ENCODE measurements around the gene LIPF. TPM values are rescaled to one million over a fixed set of nuclear protein-coding genes. Genes with fewer than 3 reads are reported as not detected.

The LIPF gene
- total and polyA plus RNA-seq, 4 donors: not detected

GRCh38 chr10:88642963-88643362, 21.3 kb upstream of the LIPF start:
- H3K9ac ChIP-seq (ENCODE audit: low read depth in 1 of 2, low read length in 2 of 2): no peak overlapping the region
- H3K4me3 ChIP-seq (ENCODE audit: low read depth in 1 of 3, low read length in 3 of 3): no peak overlapping the region
- no peaks in the 10 kb centered on the region for H3K4me1 ChIP-seq (ENCODE audit: control insufficient read depth in 4 of 4, insufficient read depth in 4 of 4, low read length in 3 of 4)
- H3K27me3 ChIP-seq (ENCODE audit: control insufficient read depth in 4 of 4, insufficient read depth in 4 of 4, low read length in 3 of 4): peaks cover 0 to 4% (median 0%) of the 10 kb centered on the region in 4 donors
- no peak for DNase-seq (ENCODE audit: low spot score)
- no peak overlapping the region for H3K27ac ChIP-seq (ENCODE audit: low read depth in 1 of 2, low read length in 2 of 2)
- H3K9me3 ChIP-seq (ENCODE audit: control insufficient read depth in 4 of 4, low read length in 3 of 4): peaks cover 0 to 1% (median 0%) of the 10 kb centered on the region in 4 donors
- TF ChIP-seq SP1 (IDR thresholded peaks at IDR 0.05): no peak
- no peak for TF ChIP-seq HNF4G (IDR thresholded peaks at IDR 0.05)
- TF ChIP-seq, protein P1, sequence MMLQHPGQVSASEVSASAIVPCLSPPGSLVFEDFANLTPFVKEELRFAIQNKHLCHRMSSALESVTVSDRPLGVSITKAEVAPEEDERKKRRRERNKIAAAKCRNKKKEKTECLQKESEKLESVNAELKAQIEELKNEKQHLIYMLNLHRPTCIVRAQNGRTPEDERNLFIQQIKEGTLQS (IDR thresholded peaks at IDR 0.05): no peak
- no peak for TF ChIP-seq NR2F2 (IDR thresholded peaks at IDR 0.05)
- TF ChIP-seq, protein P2, sequence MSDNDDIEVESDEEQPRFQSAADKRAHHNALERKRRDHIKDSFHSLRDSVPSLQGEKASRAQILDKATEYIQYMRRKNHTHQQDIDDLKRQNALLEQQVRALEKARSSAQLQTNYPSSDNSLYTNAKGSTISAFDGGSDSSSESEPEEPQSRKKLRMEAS (IDR thresholded peaks at IDR 0.05): no peak
- no peak for TF ChIP-seq RAD21 (IDR thresholded peaks at IDR 0.05)
- TF ChIP-seq TAF1 (conservative IDR thresholded peaks at IDR 0.05): no peak
- TF ChIP-seq RXRA (IDR thresholded peaks at IDR 0.05): no peak
- TF ChIP-seq, protein P3, sequence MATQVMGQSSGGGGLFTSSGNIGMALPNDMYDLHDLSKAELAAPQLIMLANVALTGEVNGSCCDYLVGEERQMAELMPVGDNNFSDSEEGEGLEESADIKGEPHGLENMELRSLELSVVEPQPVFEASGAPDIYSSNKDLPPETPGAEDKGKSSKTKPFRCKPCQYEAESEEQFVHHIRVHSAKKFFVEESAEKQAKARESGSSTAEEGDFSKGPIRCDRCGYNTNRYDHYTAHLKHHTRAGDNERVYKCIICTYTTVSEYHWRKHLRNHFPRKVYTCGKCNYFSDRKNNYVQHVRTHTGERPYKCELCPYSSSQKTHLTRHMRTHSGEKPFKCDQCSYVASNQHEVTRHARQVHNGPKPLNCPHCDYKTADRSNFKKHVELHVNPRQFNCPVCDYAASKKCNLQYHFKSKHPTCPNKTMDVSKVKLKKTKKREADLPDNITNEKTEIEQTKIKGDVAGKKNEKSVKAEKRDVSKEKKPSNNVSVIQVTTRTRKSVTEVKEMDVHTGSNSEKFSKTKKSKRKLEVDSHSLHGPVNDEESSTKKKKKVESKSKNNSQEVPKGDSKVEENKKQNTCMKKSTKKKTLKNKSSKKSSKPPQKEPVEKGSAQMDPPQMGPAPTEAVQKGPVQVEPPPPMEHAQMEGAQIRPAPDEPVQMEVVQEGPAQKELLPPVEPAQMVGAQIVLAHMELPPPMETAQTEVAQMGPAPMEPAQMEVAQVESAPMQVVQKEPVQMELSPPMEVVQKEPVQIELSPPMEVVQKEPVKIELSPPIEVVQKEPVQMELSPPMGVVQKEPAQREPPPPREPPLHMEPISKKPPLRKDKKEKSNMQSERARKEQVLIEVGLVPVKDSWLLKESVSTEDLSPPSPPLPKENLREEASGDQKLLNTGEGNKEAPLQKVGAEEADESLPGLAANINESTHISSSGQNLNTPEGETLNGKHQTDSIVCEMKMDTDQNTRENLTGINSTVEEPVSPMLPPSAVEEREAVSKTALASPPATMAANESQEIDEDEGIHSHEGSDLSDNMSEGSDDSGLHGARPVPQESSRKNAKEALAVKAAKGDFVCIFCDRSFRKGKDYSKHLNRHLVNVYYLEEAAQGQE (IDR thresholded peaks at IDR 0.05): no peak
- TF ChIP-seq FOXA1 (IDR thresholded peaks at IDR 0.05): no peak
- H3K36me3 ChIP-seq (ENCODE audit: control insufficient read depth in 4 of 4, insufficient read depth in 3 of 4, low read depth in 1 of 4, low read length in 3 of 4): no peaks in the 10 kb centered on the region

DNA sequence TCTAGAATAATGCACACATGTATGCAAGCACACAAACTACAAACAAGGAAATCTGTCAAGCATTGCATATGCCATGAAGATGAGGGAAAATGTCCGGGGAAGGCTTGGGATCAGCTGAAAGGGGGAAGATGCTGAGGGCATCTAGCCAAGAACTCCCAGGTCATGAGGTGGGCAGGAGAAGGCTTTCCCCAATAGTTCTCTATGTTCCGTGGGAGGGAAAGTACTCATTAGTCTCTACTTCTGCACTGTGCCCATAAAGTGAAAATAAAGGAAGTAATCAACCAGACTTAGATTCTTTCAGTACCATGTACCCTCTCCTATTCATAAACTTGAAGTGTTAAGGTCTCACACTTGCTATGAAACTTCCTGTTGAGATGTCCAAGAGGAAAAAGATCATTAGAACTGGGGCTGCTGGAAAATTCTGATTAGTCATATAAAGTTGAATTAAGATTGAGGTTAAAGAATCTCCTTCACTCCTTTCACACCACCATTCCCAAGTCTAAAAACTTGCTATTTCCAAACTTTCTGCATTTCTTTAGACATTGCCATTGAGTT, 17.1 kb upstream of the LIPF start:
- Histone ChIP-seq H3K9ac (ENCODE audit: low read depth in 1 of 2, low read length in 2 of 2) (no peak overlapping the region), H3K4me3 (ENCODE audit: low read depth in 1 of 3, low read length in 3 of 3) (no peak overlapping the region), H3K9me3 (ENCODE audit: control insufficient read depth in 4 of 4, low read length in 3 of 4) (no peaks in the 10 kb centered on the region), H3K27ac (ENCODE audit: low read depth in 1 of 2, low read length in 2 of 2) (no peak overlapping the region), H3K36me3 (ENCODE audit: control insufficient read depth in 4 of 4, insufficient read depth in 3 of 4, low read depth in 1 of 4, low read length in 3 of 4) (no peaks in the 10 kb centered on the region), H3K4me1 (ENCODE audit: control insufficient read depth in 4 of 4, insufficient read depth in 4 of 4, low read length in 3 of 4) (no peaks in the 10 kb centered on the region), H3K27me3 (ENCODE audit: control insufficient read depth in 4 of 4, insufficient read depth in 4 of 4, low read length in 3 of 4) (peaks cover 0 to 4% (median 0%) of the 10 kb centered on the region in 4 donors)
- DNase-seq (ENCODE audit: low spot score): no peak
- no peak for TF ChIP-seq YY1 (IDR thresholded peaks at IDR 0.05)
- TF ChIP-seq, protein P4, sequence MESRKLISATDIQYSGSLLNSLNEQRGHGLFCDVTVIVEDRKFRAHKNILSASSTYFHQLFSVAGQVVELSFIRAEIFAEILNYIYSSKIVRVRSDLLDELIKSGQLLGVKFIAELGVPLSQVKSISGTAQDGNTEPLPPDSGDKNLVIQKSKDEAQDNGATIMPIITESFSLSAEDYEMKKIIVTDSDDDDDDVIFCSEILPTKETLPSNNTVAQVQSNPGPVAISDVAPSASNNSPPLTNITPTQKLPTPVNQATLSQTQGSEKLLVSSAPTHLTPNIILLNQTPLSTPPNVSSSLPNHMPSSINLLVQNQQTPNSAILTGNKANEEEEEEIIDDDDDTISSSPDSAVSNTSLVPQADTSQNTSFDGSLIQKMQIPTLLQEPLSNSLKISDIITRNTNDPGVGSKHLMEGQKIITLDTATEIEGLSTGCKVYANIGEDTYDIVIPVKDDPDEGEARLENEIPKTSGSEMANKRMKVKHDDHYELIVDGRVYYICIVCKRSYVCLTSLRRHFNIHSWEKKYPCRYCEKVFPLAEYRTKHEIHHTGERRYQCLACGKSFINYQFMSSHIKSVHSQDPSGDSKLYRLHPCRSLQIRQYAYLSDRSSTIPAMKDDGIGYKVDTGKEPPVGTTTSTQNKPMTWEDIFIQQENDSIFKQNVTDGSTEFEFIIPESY (IDR thresholded peaks at IDR 0.05): no peak
- TF ChIP-seq SP1 (IDR thresholded peaks at IDR 0.05): no peak
- TF ChIP-seq FOXA2 (IDR thresholded peaks at IDR 0.05): no peak
- no peak for TF ChIP-seq TAF1 (conservative IDR thresholded peaks at IDR 0.05)
- TF ChIP-seq HNF4A (conservative IDR thresholded peaks at IDR 0.05): no peak
- TF ChIP-seq, protein P1 (IDR thresholded peaks at IDR 0.05): no peak
- TF ChIP-seq FOXA1 (IDR thresholded peaks at IDR 0.05): no peak
- no peak for TF ChIP-seq HNF4G (IDR thresholded peaks at IDR 0.05)
- no peak for TF ChIP-seq RAD21 (IDR thresholded peaks at IDR 0.05)
- TF ChIP-seq RXRA (IDR thresholded peaks at IDR 0.05): no peak
- TF ChIP-seq, protein P3 (IDR thresholded peaks at IDR 0.05): no peak
- TF ChIP-seq NR2F2 (IDR thresholded peaks at IDR 0.05): no peak
- no peak for TF ChIP-seq GABPA (IDR thresholded peaks at IDR 0.05 in 1 of 2, conservative IDR thresholded peaks at IDR 0.05 in 1 of 2)
- no peak for TF ChIP-seq JUND (IDR thresholded peaks at IDR 0.05)
- TF ChIP-seq CTCF (IDR thresholded peaks at IDR 0.05; ENCODE audit: low read depth, low read length, missing input control): no peak
- no peak for TF ChIP-seq EGR1 (IDR thresholded peaks at IDR 0.05; ENCODE audit: low read depth in 2 of 2)
- TF ChIP-seq, protein P2 (IDR thresholded peaks at IDR 0.05): no peak
- 75% methylated on average over 2 of the region's 2 CpGs for WGBS
